GM19324 (cell line): ENCODE data around the gene NUS1.
"Not testable (repeated sequence)": the region's sequence is repeated elsewhere in the genome, so short reads cannot be mapped to it uniquely, and the experiment has no call there.

ENCODE experiments used
- ATAC-seq: cut with Tn5 transposase; IDR thresholded peaks from one replicate; pipeline ENCODE4 v1.9.1; 2021; ENCODE audit warnings: mild to moderate bottlenecking, moderate library complexity; ENCODE audit not compliant: unreplicated experiment, low FRiP score

NUS1 gene

GRCh38 chr6:117674991-117675657 is at the start of gene NUS1:
Gene NUS1, plus strand, starts transcription at chr6:117675469. Its CDS starts 202 bp downstream, at chr6:117675671.
- ATAC-seq, result peak; percentile 99

DNA sequence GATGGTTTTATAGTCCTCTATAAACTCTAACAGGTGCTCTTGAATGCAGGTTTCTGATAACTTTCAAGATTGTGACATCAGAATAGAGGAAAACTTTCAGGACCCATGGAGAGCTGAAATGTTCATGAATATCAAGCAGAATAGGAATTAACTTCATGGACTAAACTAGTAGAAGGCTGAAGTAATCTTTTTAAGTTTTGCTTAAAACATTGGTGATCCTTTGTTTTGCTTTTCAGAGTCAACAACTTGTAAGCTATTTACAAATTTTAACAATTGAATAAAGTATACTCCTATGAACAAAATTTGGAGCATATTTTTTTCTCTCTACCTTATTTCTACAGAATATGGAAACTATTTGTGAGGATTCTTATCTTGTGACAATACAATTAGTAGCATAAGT is 47.7 kb upstream of the NUS1 start:
- no peak for ATAC-seq

DNA sequence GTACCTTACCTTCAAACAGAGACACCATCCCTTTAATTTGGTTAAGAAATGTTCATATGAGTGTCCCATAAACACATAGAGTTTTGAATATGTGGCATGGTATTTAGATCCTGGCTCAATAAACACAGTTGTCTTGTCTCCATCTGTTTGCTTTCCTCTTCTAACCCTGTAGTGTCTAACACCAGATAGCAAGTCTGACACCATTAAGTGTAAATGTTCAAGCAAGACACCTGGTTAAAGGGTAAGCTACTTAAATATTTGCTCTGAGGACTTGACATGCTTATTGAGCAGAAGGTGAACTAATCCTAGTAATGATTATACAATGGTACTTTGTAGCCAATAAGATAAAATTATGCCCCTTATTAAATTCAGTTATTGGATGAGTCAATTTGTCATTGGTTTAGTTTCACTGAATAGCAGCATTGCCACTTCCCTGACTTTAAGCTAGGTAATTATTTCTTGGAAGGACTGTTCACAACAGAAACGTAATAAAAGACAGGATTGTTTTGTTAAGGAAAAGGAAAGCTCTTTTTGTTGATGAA is 46.1 kb upstream of the NUS1 start:
- ATAC-seq, result no peak

DNA sequence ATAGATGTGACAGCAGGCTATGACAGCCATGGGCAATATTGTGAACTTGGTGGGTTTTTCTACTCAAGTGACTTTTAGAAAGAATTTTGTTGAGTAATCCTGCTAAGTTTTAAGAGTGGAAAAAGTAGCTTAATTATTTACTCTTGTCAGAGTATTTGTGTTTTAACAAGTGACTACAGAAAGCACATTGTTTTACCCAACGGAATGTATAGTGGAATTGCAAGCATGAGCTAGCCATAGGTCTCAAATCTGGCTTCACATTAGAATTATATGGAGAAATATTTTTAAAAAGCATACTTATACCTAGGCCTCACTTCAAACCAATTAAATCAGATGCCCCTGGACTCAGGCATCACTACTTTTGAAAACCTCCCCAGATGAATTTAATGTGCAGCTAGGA is 37.5 kb upstream of the NUS1 start:
- ATAC-seq, result no peak

GRCh38 chr6:117642976-117643375 is 32.3 kb upstream of the NUS1 start:
- no peak for ATAC-seq

DNA sequence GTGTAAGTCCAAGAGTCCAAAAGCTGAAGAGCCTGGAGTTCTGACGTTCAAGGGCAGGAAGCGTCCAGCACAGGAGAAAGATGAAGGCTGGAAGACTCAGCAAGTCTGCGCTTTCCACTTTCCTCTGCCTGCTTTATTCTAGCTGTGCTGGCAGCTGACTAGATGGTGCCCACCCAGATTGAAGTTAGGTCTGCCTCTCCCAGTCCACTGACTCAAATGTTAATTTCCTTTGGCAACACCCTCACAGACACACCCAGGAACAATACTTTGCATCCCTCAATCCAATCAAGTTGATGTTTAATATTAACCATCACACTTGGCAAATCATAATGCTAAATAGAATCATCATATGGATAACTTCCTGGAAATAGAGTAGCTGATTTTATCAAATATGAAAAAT is 23.3 kb upstream of the NUS1 start:
- ATAC-seq, result not testable (repeated sequence)

- ATAC-seq, result no peak
Observed at GRCh38 chr6:117653949-117654348, 21.3 kb upstream of the NUS1 start.

DNA sequence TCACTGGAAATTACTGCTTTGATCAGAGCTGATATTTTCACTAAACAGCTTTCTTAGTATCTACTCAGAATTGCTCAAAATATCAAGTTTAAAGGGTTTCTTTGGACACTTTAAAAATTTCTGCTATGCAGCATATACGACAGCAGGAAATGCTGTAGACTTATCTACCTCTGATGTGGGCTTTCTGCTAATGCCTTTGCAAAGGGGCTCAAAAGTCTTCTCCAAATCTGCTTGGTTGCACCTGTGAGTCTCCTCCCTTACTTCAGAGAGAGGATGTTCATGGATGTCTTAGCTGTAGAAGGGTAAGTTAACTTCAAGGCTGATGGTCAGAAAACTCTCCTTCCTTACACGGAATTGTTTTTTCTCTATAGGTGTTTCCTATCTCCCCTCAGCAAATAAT is 19.9 kb upstream of the NUS1 start:
- no peak for ATAC-seq

DNA sequence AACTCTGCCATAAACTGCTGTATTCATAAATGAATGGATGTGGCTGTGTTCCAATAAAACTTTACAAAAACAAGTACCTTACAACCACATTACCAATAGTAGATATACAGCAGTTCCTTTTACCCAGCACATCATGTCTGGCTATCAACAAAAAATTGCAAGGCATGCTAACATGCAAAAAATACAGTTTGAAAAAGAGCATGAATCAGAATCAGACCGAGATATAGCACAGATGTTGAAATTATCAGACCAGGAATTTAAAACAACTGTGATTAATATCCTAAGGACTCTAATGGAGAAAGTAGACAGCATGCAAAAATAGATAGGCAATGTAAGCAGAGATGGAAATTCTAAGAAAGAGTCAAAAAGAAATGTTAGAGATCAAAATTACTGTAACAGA is 8.4 kb upstream of the NUS1 start:
- no peak for ATAC-seq

DNA sequence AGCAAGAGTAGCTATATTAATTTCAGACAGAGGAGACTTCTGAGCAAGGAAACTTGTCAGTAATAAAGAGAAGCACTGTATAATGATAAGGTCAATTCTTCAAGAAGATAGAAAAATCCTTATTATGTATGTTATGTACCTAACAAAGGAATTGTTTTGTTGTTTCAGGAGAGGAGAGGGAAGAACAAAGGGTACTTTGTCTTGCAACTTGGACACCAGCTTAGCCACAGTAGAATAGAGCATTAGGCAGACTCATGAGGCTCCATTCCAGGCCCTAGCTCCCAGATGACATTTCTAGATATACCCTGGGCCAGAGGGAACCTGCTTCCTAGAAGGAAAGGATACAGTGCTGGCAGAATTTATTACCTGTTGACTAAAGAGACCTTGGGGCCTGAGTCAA is 6.5 kb upstream of the NUS1 start:
- ATAC-seq, result no peak

GRCh38 chr6:117674503-117674902 is 766 bp upstream of the NUS1 start:
- no peak for ATAC-seq

GRCh38 chr6:117675658-117676301 is 511 bp downstream of the NUS1 start:
- ATAC-seq, result peak; percentile 28

DNA sequence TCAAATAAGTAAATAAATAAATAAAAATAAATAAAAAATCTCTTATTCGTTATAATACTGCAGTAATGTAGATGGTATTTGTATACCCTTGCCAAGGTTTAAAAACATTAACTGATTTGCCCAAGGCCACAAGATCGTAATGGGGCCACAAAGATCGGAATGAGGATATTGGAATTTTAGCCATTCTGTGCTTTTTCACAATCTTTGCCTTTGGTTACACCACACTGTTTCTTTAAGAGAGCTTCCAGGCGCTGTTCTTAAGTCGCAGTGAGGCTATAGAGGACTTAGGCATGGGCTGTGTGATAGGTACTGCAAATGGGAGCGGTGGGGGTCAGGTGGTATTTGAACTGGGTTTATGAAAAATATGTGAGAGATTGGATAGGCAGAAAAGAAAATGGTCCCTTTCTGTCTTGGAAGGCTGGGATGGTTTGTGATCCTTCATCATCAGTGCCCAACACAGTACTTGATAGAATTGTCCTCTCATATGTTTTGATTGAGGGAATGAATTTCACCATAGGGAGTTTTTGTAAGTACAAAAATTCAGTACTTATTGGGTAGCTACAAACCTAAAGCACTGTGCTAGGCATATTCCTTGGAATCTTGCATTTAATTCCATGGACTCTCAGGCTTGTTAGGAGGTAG is 1.4 kb downstream of the NUS1 start:
- no peak for ATAC-seq

GRCh38 chr6:117677553-117678141 is 2.4 kb downstream of the NUS1 start:
- ATAC-seq, result no peak

- no peak for ATAC-seq
Observed at GRCh38 chr6:117681162-117681741, 6.0 kb downstream of the NUS1 start.

DNA sequence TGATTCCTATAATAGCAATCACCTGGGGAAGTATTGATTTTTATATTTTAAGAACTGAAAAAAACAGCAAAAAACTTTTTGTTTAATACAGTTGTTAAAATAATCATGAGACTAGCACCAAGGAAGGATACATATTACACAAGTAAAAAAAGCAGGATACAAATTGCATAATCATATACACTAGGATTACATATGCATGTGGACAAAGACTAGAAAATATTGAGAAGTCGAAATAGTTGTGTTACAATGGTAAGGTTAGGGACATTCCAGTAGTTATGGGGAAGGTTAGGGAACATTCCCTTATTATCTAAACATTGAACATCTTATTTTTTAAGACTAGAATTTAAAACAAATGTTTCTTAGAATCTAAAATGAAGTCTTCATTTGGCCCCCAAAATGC is 9.5 kb downstream of the NUS1 start:
- no peak for ATAC-seq

GRCh38 chr6:117685359-117685758 is 10.1 kb downstream of the NUS1 start:
- no peak for ATAC-seq

DNA sequence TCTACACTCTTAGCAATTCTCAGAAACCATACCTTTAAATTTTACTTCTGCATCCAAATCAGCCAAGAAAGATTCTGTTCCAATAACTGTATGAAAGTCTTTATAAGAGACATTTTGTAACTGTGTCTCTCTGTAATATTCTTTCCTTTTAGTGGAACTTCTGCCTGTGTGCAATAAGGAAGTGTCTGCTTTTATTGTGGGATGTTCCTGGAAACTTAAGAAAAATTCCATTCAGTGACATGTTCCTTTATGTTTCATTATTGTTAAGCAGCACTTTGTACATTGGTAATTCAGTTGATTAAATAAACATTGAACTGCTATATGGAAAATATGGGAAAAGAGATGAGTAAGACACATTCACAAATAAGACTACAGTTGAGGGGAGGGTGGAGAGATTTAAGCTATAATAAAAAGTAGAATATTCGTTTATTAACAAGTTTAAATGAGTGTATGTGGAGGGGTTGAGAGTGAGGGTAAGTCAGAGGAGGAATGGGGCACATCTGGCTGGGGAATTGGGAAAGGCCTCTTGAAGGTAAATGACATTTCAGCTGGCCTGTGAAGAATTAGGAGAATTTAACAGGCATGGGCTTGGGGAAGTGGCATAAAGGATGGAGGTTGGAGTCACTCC is 11.9 kb downstream of the NUS1 start:
- no peak for ATAC-seq

DNA sequence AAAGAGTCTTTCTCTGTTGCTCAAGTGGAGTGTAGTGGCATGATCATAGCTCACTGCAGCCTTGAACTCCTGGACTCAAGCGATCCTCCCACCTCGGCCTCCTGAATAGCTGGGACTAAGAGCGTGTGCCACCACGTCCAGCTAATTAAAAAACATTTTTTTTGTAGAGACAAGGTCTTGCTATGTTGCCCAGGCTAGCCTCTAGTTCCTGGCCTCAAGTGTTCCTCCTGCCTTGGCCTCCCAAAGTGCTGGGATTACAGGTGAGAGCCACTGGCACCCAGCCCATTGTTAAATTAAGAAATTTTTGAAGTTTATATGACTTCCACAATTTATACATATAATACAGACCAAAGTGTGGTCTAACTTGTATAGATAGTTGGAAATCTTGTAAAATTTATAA is 14.3 kb downstream of the NUS1 start:
- not testable (repeated sequence) for ATAC-seq

- ATAC-seq, result no peak
Observed at GRCh38 chr6:117706504-117706903, 31.2 kb downstream of the NUS1 start.
